Uterus (tissue), 2 donors: ENCODE measurements around the gene PF4V1.

ENCODE experiments used
- CTCF ChIP-seq, 4 experiments: fragments of 200-600 bp in 2 of 4; fragments of 450-650 bp in 2 of 4; sonication (generic) in 2 of 4; IDR thresholded peaks; one replicate each; pipeline ENCODE4 v1.5.1; 2016 to 2019; ENCODE audit warnings: antibody characterized with exemption in 4 of 4, mild to moderate bottlenecking in 2 of 4, moderate library complexity in 1 of 4
- POLR2A ChIP-seq, 2 donors: fragments of 450-650 bp; IDR thresholded peaks; one replicate each; pipeline ENCODE4 v1.6.1; 2016; ENCODE audit warnings: antibody characterized with exemption in 2 of 2, mild to moderate bottlenecking in 1 of 2, moderate library complexity in 1 of 2

GRCh38 chr4:73822389-73822788, 30.7 kb upstream of the PF4V1 start:
- TF ChIP-seq CTCF (IDR thresholded peaks at IDR 0.05) = no peak
- no peak for TF ChIP-seq POLR2A (IDR thresholded peaks at IDR 0.05)
